HG03095 (cell line): Measurements from ENCODE around the gene EIPR1.
A peak's percentile ranks its signal among the peaks of the same experiment; 100 is the strongest.

Source experiments
- ATAC-seq: cut with Tn5 transposase; IDR thresholded peaks from one replicate; pipeline ENCODE4 v1.9.1; 2021; ENCODE audit warnings: moderate library complexity; ENCODE audit not compliant: unreplicated experiment

EIPR1 gene

GRCh38 chr2:3223080-3223923 is 154.3 kb downstream of the EIPR1 start:
- ATAC-seq = peak; percentile 97

GRCh38 chr2:3222636-3223035 is 155.0 kb downstream of the EIPR1 start:
- ATAC-seq = peak; percentile 43

- ATAC-seq = no peak
These were observed 158.1 kb downstream of the EIPR1 start for GRCh38 chr2:3219536-3219935.

GRCh38 chr2:3217646-3218045 is 160.0 kb downstream of the EIPR1 start:
- ATAC-seq = no peak

GRCh38 chr2:3216841-3217495 is 160.7 kb downstream of the EIPR1 start:
- no peak for ATAC-seq

GRCh38 chr2:3214806-3215404 is 162.7 kb downstream of the EIPR1 start:
- ATAC-seq = no peak

GRCh38 chr2:3214065-3214464 is 163.6 kb downstream of the EIPR1 start:
- ATAC-seq = no peak

GRCh38 chr2:3212984-3213383 is 164.6 kb downstream of the EIPR1 start:
- no peak for ATAC-seq

- ATAC-seq = no peak
These were observed 165.6 kb downstream of the EIPR1 start for GRCh38 chr2:3212061-3212362.

- no peak for ATAC-seq
These were observed 166.2 kb downstream of the EIPR1 start for GRCh38 chr2:3211256-3212060.

GRCh38 chr2:3210257-3210656 is 167.4 kb downstream of the EIPR1 start:
- ATAC-seq = no peak

- ATAC-seq = no peak
These were observed 168.4 kb downstream of the EIPR1 start for GRCh38 chr2:3209258-3209657.

GRCh38 chr2:3208591-3208990 is 169.0 kb downstream of the EIPR1 start:
- ATAC-seq = no peak

- ATAC-seq = no peak
These were observed 169.4 kb downstream of the EIPR1 start for GRCh38 chr2:3208179-3208578.

GRCh38 chr2:3207091-3207491 is 170.5 kb downstream of the EIPR1 start:
- ATAC-seq = no peak

GRCh38 chr2:3205845-3206244 is 171.8 kb downstream of the EIPR1 start:
- ATAC-seq = no peak

GRCh38 chr2:3204031-3204821 is 173.4 kb downstream of the EIPR1 start:
- ATAC-seq = no peak

- ATAC-seq = no peak
These were observed 174.1 kb downstream of the EIPR1 start for GRCh38 chr2:3203497-3204019.

GRCh38 chr2:3202926-3203325 is 174.7 kb downstream of the EIPR1 start:
- no peak for ATAC-seq

- no peak for ATAC-seq
These were observed 176.3 kb downstream of the EIPR1 start for GRCh38 chr2:3201281-3201680.
